ENCODE data around the gene DNAI7. TPM values are rescaled to one million over a fixed set of nuclear protein-coding genes. Genes with fewer than 3 reads are reported as not detected.

Gene DNAI7
- total RNA-seq, 2 donors from 2014 or later, result 0.94 to 1.3 TPM

DNA sequence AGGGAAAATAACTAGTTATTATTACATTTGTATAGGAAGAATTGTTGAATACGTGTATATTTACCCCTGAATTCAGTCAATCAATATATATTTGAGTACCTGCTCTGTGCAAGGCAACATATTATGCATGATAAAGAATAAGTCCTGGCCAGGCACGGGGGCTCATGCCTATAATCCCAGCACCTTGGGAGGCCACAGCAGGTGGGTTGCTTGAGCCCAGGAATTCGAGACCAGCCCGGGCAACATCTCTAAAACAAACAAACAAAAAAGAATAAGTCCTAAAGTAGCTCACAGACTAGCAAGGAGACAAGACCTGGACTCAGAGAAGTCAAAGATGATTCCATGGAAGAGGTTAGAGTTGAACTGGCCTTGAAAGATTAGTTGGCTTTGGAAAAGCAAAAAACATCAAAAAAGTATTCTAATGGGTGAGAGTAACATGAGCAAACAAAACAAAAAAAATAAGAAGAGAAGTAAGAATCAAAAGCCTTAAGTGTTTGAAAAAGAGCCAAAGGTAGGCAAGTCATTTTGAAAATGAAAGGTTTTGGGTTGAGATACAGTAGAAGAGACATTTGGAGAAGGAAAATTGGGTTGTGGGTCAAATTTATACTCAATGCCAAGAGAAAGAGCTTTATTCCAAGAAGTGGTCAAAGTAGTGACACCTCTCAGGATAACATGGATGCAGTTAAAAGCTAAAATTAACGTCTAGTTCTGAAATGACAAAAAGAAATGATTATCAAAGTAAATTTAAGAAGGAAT lies 130.9 kb downstream of the DNAI7 start:
- no peak for DNase-seq
- ATAC-seq, result no peak
- intact Hi-C loops (cut with DNase I), result no loop called here

DNA sequence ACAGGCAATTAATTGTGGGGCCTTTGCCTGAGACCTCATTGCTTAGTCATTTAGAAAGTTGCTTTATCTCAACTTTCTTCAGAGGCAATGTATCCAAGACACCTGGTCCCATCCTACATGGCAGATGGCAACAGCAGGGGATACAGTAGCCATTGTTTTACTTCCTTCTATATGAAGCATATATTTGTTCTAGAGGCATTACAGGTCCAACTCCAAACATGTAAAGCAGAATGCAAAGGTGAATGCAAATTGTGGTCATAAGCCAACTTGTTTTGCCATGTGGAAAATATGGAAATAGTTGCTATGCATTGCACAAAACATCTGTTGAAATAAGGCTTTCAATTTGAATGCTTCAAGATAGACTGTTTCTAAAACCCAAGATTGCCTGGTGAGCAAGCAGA lies 136.3 kb downstream of the DNAI7 start:
- intact Hi-C loops (cut with DNase I), result no loop called here
- ATAC-seq (no peak), DNase-seq (no peak)

Other genes with a start within 250 kb of the DNAI7 start
- gene BCAT1, start 246.1 kb downstream of the DNAI7 start, total RNA-seq, result 10 to 100 TPM; 10.9 to 14.0 TPM
- gene ETFRF1, start 77 bp upstream of the DNAI7 start, total RNA-seq, result 10 to 100 TPM; 41.0 to 45.0 TPM
- 10 to 100 TPM; 12.3 to 14.9 TPM for gene KRAS, start 55.8 kb upstream of the DNAI7 start, total RNA-seq